HG02623 (cell line): Measurements from ENCODE around the gene KLHL1.
A peak's percentile ranks its signal among the peaks of the same experiment; 100 is the strongest.

Source experiments
- ATAC-seq: cut with Tn5 transposase; IDR thresholded peaks from one replicate; pipeline ENCODE4 v1.9.1; 2021; ENCODE audit warnings: moderate library complexity; ENCODE audit not compliant: unreplicated experiment

KLHL1 gene

GRCh38 chr13:69882451-69882850 lies 225.8 kb downstream of the KLHL1 start:
- ATAC-seq, result no peak

GRCh38 chr13:69879936-69880335 lies 228.3 kb downstream of the KLHL1 start:
- ATAC-seq, result no peak

DNA sequence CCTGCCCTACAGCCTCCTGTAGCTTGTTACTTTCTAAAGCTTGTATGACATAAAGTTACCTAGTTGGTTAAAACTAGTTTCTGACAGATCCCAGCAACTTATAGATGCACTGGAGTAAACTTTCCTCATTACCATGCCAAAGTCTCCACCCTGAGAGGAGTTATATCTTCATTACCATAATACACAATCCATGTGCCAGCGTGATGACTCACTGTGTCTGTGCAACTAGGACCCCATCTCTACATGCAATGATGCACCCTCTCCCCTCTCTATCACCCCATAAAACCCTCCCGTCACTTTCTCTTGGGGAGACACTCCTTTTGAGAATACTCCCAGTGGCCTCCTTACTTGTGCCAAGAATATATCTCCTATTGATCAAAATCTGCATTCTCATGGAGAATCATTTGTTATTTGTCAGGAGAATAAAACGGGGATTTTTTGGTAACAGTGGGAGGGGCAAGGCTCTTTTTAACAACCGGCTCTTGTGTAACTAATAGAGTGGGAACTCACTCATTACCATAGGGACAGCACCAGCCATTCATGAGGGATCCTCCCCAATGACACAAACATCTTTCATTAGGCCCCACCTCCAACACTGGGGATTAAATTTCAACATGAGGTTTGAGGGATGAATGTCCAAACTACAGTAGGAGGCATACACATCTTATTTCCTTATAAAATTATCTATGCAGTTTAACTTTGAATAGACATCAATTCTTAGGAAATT lies 235.8 kb downstream of the KLHL1 start:
- ATAC-seq, result no peak

DNA sequence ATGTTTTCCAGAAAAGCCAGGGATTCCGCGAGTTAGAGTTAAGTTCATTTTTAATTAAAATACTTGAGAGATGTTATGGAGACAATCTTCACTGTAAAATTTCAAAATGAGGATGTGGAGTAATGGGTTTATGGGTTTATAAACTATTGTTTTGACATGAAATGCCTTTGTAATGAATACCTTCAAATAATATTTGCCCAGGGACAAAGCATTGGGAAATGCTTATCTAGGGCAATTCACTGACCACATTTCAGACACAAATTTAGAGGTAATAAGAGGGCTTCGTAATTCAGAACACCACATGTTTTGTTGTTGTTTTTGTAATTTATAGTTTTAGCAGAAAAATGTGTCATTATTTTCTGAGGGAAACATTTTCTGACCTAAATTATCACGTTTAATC lies 241.7 kb downstream of the KLHL1 start:
- ATAC-seq, result no peak

DNA sequence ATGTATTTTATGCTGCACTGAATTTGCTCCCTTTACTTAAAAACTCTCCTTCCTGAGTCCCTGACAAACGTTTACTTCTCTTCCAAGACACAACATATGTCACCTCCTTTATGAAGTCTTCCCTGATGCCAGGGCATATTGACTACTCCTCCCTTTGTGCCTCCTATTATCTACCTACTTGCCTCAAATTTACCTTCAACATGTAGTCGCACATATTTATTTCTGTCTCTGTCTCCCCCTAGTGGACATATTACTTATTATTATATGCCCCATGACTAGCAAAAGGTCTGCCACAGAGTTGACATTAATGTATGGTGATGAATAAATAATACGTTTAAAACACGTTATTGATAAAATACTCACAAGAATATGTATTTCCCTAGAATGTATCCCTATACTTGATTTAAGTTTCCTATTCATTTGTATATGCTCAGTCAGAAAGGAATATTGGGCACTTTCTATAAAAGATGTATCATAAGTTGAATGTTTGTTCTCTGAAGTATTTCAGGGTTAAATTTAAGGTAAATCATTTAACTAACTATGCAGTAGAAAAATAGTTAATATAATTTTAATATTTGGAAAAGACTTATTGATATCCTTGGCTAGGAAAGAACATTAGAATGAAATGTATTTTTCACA lies 250.9 kb downstream of the KLHL1 start:
- peak; percentile 85 for ATAC-seq

- ATAC-seq, result no peak
Measured at GRCh38 chr13:69856331-69856730, 251.9 kb downstream of the KLHL1 start.

DNA sequence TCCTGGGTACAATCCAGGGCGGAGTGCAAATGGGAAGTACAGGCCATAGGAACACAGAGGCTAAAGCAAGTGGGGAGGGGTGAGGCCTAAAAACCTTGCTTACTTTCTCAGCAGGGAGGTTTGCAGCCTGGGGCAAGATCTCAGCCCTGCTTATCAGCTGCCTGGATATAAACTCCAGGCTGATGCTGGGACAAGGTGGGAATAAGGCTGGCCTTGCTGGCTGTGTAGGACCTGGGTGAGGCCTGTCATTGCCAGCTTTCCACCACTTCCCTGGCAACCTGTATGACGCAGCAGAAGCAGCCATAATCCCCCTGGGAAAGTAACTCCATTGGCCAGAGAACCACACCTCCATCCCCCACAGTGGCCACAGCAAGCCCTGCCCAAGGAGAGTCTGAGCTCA lies 279.7 kb downstream of the KLHL1 start:
- no peak for ATAC-seq

DNA sequence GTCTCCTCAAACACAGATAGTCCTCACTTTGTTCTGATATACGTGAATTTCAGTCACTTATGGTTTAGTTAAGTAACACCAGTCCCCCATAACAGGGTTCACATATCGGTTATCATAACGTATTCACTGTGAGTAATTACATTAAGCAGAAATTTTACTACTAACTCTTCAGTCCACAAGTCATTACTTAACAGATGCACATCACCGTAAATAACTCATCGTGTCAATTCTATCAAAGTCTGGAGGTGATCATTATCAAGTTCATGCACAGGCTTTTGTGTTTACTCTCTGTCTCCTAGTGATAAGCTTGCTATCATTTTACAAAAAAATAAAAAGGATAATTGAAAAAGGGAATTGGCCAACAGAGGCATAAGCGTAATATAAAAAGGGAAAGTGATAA lies 288.1 kb downstream of the KLHL1 start:
- ATAC-seq, result no peak

DNA sequence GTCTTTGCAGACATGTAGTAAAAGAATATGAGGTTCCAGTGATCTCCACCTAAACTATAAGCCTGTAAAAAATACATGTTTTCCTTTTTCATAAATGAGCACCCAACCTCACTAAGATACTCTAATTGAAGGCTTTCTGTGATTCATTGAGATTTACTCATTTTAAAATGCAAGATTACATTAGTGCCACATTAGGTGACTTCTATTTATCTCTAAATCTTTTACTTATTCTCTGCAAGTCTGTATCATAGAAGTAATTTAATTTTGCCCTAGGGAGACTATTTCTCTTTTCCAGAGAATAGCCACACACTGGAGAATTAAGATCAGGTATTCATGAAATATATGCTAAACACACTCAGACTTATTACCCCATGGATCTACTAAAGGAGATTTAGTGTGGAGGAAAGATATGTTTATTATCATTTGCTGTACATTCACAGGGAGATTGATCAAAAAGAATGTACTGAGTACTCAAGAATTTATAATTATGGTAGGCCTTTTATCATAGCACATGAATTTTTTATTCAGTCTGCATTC lies 290.9 kb downstream of the KLHL1 start:
- no peak for ATAC-seq

- no peak for ATAC-seq
Measured at GRCh38 chr13:69809152-69809551, 299.1 kb downstream of the KLHL1 start.

- ATAC-seq, result no peak
Measured at GRCh38 chr13:69796256-69796655, 312.0 kb downstream of the KLHL1 start.

DNA sequence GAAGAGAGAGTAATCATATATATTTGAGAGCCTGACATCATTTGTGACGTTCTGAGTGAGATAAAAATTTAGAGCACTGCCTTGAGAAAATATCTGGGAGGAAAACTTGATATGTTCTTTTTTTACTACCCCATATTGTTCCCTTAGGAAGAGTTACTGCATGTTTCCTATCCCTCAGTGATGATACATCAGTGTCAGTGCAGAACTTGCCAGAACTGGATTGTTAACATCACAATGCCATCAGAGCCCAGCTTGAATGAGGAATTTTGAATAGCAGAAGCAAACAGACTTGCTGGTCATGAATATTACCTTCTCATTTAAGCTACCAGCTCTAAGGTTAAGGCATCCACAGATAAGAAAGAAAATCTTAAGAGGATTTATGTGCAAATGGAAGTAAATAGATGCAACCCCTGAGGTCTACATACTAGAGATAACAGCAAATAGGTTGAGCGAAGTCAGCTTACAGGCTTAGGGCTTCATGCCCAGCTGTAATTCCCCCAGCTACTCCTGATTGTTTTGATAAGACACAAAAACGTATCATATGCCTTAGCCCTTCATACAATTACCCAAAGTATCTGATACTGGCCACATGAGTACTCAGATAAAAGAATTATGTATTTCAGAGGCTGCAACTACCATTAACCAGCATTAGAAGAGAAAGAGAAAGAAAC lies 314.3 kb downstream of the KLHL1 start:
- no peak for ATAC-seq

DNA sequence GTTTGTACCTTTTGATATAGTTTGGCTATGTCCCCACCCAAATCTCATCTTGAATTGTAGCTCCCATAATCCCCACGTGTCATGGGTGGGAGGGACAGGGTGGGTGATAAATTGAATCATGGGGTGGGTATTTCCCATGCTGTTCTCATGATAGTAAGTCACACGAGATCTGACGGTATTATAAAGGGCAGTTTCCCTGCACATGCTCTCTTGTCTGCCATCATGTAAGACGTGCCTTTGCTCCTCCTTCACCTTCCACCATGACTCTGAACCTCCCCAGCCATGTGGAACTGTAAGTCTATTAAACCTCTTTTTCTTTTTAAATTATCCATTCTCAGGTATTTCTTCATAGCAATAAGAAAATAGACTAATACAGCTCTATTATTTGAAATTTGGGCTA lies 331.3 kb downstream of the KLHL1 start:
- no peak for ATAC-seq

DNA sequence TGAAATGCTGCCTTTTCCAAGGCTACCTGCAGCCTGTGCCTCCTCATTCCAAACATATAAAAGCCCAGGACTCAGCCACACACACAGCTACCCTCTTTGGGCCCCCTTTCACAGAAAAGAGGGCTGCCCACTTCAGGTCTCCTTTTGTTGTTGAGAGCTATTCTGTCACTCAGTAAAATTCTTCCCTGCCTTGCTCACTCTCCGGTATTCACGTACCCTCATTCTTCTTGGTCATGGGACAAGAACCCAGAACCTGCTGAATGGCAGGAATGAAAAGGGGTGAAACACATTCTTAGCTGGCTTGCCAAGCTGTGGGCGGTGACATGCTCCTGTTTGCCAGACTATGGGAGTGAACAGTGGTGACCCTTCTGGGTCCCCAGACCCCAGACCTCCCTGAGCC lies 338.6 kb downstream of the KLHL1 start:
- no peak for ATAC-seq

DNA sequence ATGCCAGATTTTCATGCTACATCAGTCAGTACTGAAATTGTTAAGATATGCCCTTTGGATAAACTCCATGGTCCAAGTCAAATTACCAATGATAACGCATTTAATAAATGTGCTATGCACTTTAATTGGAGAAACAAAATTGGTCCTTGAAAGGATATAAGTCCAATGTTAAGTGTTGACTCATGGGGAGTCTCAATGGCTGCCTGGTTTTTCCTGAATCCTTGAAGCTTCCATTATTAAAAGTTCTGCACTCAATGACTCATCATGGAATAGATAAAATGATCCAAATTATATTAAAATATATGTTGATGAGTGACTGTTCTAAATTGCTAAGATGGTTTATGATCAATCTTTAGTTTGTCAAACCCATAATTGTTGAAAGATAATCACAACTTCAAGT lies 346.7 kb downstream of the KLHL1 start:
- no peak for ATAC-seq

GRCh38 chr13:69755101-69755500 lies 353.2 kb downstream of the KLHL1 start:
- no peak for ATAC-seq

GRCh38 chr13:69751259-69751658 lies 357.0 kb downstream of the KLHL1 start:
- ATAC-seq, result no peak

DNA sequence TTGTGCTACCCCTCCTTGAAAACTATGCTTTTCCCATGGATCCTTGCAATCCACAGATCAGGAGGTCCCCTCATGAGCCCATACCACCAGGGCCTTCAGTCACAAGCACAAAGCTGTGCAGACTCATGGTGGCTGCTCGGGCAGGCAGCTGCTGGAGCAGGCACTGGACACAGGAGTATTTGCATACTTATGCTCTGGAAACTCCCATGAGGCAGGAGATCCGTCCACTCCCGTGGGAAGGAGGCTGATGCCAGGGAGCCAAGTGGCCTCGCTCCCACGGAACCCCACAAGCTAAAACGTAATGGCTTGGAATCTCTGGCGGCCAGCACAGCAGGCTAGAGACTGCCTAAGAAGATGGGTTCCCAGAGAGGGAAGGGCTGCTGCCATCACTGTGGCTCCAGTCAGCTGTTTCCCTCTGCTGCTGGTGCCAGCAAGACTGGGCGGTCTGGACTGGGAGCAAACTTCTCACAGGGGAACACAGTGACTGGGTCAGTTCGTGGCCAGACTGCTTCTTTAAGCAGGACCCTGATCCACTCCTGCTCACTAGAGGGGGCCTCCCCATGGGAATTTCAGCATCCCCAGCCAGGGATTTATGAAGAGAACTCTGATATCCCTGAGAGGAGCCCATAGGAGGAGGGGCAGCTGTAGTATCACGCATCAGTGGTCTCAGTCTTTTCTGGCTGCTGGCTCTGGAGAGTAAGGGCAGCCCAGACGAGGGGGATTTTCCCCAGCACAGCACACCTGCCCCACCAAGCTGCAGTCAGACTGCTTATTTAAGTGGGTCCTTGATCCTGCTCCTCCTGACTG lies 370.9 kb downstream of the KLHL1 start:
- no peak for ATAC-seq

GRCh38 chr13:69721631-69722030 lies 386.6 kb downstream of the KLHL1 start:
- ATAC-seq, result no peak

- ATAC-seq, result no peak
Measured at GRCh38 chr13:69720278-69720983, 387.8 kb downstream of the KLHL1 start.

DNA sequence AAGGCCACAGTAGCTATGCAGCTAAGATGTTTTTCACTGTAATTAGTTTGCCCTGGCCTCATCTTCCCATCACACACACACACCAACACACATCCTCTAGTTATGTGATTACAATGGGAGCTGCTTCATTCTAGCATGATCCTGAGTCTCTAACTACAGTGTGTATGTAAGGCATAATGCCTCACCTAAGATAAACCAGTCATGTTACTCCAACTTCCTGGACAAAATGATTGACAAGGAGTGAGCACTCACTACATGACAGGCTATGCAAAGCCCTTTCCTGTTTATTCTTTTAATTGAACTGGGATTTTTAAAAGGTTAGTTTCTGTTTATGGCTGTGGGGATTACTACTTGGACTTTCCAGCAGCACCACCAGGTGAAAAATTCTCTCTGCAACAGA lies 401.4 kb downstream of the KLHL1 start:
- ATAC-seq, result no peak
